GM19043 (cell line): ENCODE results near the gene HES2.
"Not testable (repeated sequence)": the region's sequence is repeated elsewhere in the genome, so short reads cannot be mapped to it uniquely, and the experiment has no call there.

ENCODE experiments used
- ATAC-seq: cut with Tn5 transposase; IDR thresholded peaks from one replicate; pipeline ENCODE4 v1.9.1; 2021; ENCODE audit warnings: low read depth; ENCODE audit not compliant: unreplicated experiment

Gene HES2

DNA sequence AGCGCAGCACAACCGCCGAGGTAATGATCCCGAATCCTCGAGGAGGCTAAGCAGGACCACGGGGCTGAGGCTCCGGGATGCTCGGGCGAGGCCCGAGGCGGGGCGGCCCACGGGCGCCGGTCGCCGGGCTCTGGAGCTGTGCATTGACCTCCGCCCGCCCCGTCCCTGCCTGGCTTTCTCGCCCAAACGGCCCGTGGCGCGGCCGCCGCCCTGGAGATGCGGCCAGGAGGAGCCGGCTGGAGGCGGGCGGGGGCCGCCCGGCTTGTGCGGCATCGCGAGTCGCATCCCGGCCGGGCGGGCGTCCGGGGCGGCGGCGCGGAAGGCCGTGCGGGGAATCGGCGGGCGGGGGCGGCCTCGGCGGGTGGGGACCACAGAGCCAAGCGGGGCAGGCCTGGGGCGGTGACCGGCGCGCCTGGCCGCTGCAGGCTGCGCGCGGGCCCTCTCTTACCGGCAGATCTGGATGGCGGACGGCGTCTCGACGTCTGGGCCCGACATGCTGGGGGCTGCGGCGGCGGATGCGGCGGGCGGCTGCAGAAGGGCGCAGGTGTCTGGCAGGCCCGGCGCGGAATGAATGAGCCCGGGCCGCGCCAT is 26.8 kb downstream of the HES2 start:
- no peak for ATAC-seq

DNA sequence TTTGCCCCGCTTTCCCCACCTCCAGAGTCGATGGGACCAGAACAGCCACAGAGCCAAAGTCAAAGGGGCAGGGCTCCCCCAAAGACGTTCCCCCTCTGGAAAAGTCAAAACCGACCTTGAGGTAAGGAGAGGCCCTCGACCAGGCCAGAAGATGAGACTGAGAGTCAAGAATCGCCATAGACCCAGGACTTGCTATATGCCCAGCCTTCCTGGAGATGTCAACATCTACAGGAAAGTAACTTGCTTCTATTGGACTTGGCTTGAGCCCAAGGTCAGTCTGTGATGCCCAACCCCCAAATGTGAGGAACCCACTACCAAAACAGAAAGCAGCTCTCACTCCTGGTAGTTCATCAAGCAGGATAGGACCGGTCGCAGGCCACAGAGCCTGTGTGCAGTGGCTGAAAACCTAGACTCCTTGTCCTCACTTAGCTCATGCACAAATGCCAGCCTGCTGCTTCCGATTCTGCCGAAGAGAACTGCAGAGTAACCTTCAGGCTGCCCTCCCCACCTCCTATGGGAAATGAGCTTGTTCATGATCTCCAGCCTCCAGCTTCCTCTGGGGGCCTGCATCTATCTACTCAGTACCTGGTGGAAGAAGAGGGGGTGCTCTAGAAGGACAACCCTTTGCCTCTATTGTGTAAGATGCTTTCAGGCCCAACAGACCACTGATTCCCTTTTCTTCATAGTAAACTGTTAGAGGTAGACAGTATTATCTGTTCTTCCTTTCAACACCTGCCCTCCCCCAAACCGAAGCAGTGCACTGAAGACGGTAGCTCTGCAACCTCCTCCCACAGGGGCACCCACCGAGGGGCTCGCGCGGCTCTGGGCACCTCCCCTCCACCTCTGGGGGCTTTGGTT is 27.5 kb downstream of the HES2 start:
- no peak for ATAC-seq

GRCh38 chr1:6389971-6390370 is 29.7 kb downstream of the HES2 start:
- no peak for ATAC-seq

DNA sequence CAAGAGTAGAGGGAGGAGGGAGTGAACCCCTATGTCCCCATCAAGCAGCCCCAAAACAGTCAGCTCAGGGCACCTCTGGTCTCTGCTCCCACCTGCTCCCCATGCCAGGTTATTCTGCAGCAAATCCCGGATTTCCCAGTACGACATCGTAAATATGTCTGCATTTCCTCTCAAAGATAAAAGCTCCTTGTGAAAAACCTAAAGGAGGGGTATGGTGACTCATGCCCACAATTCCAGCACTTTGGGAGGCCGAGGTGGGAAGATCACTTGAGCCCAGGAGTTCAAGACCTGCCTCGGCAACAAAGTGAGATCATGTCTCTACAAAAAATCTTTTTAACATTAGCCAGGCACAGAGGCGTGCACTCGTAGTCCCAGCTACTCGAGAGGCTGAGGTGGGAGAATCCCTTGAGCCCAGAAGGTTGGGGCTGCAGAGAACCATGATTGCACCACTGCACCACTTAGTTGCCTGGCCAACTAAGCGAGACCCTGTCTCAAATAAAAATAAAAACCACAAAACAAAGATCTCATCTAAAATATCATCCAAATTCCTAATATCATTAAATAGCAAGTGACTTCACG is 33.3 kb downstream of the HES2 start:
- no peak for ATAC-seq

- ATAC-seq: no peak
Observed at GRCh38 chr1:6385488-6386191, 34.1 kb downstream of the HES2 start.

GRCh38 chr1:6384962-6385361 is 34.8 kb downstream of the HES2 start:
- no peak for ATAC-seq

GRCh38 chr1:6384135-6384534 is 35.6 kb downstream of the HES2 start:
- ATAC-seq: no peak

DNA sequence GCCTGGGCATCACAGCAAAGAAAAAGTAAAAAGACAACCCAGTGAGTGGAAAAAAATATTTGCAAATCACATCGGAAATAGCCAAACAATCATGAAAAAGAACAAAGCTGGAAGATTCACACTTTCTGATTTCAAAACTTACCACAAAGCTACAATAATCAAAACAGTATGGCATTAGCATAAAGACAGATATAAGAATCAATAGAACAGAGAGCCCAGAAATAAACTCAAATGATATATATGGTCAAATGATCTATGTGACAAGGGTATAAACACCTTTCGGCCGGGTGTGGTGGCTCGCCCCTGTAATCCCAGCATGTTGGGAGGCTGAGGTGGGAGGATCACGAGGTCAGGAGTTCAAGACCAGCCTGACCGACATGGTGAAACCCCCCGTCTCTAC is 39.7 kb downstream of the HES2 start:
- no peak for ATAC-seq

DNA sequence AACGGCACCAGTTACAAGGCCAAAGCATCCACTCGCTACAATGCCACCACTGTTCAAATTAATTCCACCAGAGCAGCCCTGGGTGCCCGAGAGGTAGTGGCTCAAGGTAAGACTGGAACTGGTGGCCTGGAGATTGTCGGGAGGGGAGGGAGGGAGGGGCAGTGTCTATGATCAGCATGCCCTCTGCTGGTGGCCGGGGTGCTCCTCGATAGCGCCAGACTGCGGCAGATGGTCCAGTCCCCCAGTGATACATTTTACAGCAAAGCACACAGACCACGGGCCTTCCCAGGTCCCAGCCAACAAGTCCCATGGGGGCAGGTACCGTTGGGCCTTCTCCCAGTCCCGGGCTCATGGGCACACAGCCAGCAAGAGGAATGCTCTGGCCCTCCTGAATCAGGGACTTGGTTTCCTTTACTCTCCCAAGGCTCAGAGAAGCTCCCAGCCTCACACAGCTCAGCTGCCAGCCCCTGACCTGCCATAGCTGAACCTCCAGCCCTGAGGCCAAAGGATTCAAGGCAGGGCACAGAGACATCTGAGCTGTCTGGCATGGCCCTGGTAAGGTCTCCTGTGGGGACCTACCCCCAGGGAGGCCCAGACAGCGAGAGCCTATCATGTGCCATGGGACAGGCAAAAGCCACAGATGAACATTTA is 41.5 kb downstream of the HES2 start:
- no peak for ATAC-seq

DNA sequence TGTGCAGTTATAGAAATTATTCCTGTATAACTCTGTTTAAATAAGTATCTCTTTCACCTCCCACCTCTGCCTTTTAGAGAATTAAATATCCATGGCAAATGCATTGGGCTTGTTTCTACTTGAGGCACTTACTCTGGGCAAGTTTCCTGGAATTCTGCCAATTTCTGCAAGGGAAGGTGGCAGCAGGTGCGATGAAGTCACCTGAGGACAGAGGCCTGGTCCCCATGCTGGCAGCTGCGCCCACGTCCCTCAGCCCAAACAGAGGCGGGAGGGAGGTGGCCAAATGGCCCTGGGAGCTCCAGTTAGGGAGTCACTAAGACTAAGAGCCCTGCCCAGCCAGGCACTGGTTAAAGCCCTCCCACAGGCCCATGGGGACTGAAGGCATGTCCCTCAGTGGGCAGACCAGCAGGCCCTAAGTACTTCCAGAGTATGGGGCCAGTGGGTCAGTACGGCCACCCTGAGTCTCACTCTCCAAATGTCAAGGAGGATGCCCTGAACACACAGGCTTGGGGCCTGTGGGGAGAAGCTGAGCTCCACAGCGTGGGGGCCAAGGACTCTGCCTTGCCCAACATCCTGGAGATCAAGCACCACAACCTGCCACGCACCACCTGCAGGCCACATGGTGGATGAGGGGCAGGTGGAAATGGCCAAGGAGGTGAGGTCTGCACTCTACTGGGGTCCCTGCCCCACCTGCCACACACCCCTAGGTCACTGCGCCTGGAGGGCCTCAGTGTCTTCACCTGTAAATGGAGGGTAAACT is 45.6 kb downstream of the HES2 start:
- ATAC-seq: no peak

- not testable (repeated sequence) for ATAC-seq
Observed at GRCh38 chr1:6372236-6372635, 47.5 kb downstream of the HES2 start.

GRCh38 chr1:6370006-6370405 is 49.7 kb downstream of the HES2 start:
- ATAC-seq: no peak

GRCh38 chr1:6367381-6368012 is 52.2 kb downstream of the HES2 start:
- no peak for ATAC-seq

DNA sequence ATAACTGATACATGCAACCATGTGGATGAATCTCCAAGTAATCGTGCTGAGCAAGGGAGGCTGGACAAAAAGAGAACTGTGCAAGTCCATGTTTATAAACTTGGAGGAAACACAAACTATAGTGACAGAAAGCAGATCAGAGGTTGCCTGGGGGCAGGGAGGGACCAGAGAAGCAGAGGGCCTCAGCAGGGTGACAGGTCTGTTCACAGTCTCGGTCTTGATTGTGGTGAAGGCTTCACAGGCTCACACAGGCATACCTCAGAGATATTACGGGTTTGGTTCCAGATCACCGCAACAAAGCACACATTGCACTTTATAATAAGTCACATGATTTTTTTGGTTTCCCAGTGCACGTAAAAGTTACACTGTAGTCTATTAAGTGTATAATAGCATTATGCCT is 54.7 kb downstream of the HES2 start:
- no peak for ATAC-seq

GRCh38 chr1:6363085-6363884 is 56.4 kb downstream of the HES2 start:
- not testable (repeated sequence) for ATAC-seq
